Measurements from ENCODE around the gene FOXJ1.

- TF ChIP-seq EZH2 (IDR thresholded peaks at IDR 0.05; ENCODE audit: borderline replicate concordance, low read depth, low read length, severe bottlenecking) (no peak), CTCF (IDR thresholded peaks at IDR 0.05; ENCODE audit: borderline replicate concordance, extremely low read depth, low read length, poor library complexity, severe bottlenecking) (no peak)
These were observed 25.9 kb upstream of the FOXJ1 start for GRCh38 chr17:76166906-76167305.
